Cardiac fibroblast (primary cell): Measurements from ENCODE around the gene TRH.
A peak's percentile ranks its signal among the peaks of the same experiment; 100 is the strongest.

Experiments used
- DNase-seq, 2 donors: peaks; one replicate each; pipeline versions ENCODE4 v3.0.0 to v3.0.0-alpha.2; 2010; ENCODE audit warnings: low read depth in 2 of 2
- H3K4me3 ChIP-seq, 2 donors: replicated peaks in 1 of 2; 1 replicate in 1 of 2; 2 replicates in 1 of 2; pipeline ENCODE4 v1.5.1; 2011; ENCODE audit warnings: low read depth in 2 of 2, low read length in 2 of 2, mild to moderate bottlenecking in 2 of 2, moderate library complexity in 1 of 2
- TF ChIP-seq, protein P1 (sequence below): IDR thresholded peaks from one replicate; pipeline ENCODE4 v1.5.1; 2011; ENCODE audit warnings: low read depth, mild to moderate bottlenecking, low read length, inconsistent platforms

The TRH gene

GRCh38 chr3:129983561-129983960 is 9.0 kb downstream of the TRH start:
- no peak for DNase-seq
- no peak overlapping the region for H3K4me3 ChIP-seq
- TF ChIP-seq, protein P1, sequence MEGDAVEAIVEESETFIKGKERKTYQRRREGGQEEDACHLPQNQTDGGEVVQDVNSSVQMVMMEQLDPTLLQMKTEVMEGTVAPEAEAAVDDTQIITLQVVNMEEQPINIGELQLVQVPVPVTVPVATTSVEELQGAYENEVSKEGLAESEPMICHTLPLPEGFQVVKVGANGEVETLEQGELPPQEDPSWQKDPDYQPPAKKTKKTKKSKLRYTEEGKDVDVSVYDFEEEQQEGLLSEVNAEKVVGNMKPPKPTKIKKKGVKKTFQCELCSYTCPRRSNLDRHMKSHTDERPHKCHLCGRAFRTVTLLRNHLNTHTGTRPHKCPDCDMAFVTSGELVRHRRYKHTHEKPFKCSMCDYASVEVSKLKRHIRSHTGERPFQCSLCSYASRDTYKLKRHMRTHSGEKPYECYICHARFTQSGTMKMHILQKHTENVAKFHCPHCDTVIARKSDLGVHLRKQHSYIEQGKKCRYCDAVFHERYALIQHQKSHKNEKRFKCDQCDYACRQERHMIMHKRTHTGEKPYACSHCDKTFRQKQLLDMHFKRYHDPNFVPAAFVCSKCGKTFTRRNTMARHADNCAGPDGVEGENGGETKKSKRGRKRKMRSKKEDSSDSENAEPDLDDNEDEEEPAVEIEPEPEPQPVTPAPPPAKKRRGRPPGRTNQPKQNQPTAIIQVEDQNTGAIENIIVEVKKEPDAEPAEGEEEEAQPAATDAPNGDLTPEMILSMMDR, result no peak

DNA sequence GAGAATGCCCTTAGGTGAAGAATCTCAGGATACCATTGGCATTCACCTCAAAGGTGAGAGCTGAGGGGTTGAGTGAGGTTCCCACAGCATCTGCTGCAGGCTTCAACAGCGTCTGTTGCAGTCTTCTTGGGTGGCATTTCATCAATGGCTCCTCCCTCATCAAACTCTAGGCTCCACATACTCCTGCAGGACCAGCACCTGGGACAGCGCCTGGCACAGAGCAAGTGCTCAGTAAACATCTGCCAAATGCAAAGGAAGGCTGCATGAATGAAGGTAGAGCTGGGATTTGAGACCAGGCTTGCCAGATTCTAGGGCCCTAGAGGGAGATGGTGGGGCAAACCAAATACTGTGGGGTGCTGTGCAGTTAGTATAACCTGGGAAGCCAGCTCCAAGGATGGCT is 9.6 kb downstream of the TRH start:
- no peak overlapping the region for H3K4me3 ChIP-seq
- TF ChIP-seq, protein P1, result no peak
- peak; percentile 5 to 10 for DNase-seq

DNA sequence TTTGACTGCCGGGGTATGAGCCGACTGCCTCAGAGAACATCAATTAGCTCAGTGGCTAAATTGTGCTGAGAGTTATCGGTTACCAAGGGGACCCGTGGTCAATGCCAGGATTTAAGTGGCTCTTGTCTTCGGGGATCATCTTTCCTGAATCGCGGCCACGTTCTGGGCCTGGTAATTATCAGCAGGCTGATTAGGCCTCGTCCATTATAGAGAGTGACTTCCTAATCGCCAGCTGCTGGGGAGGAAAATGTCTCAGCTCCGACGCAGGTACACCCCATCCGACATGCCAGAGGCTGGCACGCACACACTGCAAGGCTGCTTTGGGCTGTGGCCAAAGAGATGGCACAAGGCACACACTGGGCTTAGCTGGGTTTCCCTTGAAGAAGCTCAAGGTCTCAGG is 10.6 kb downstream of the TRH start:
- TF ChIP-seq, protein P1, result no peak
- DNase-seq, result no peak
- H3K4me3 ChIP-seq, result no peak overlapping the region

DNA sequence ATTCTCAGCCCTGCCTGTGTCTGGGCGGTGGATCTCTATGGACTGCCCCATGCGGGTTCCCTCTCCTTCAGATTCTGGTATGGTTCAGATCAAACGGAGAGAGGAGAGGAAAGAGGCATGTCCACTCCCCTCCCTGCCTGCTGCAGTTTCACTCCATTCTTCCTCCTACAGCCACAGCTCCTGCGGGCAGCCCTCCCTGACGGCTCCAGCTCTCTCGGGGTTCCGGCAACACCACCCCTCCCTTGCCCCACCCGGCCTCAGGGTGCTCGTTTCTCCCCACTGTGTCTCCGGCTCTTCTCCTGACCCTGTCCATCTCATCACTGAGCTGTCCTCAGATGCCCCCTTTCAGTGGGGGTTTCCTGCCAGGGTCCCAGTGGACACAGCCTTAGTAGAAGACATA is 13.9 kb downstream of the TRH start:
- TF ChIP-seq, protein P1, result no peak
- DNase-seq, result no peak
- no peak overlapping the region for H3K4me3 ChIP-seq

DNA sequence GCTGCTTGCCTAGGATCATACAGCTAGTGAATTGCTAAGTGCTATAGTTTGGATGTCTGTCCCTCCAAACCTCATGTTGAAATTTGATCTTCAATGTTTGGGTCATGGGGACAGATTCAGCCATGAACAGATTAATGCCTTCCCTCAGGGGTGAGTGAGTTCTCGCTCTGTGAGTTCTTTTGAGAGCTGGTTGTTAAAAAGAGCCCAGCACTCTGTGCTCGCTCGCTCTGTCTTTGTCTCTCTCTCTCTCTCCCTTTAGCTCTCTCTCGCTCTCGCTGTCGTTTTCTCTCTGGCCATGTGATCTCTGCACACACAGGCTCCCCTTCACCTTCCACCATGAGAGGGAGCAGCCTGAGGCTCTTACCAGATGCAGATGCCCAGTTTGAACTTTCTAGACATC is 14.9 kb downstream of the TRH start:
- TF ChIP-seq, protein P1, result no peak
- DNase-seq, result no peak
- no peak overlapping the region for H3K4me3 ChIP-seq

- TF ChIP-seq, protein P1, result peak; percentile 49
- peak; percentile 9 to 10 for DNase-seq
- H3K4me3 ChIP-seq, result no peak overlapping the region
Measured at GRCh38 chr3:129992781-129993180, 18.3 kb downstream of the TRH start.

GRCh38 chr3:129994883-129995559 is 20.5 kb downstream of the TRH start:
- DNase-seq, result no peak
- TF ChIP-seq, protein P1, result no peak
- no peak overlapping the region for H3K4me3 ChIP-seq
